Neuron (in vitro differentiated cells): ENCODE measurements around the gene CAMSAP2.
"Not testable (repeated sequence)": the region's sequence is repeated elsewhere in the genome, so short reads cannot be mapped to it uniquely, and the experiment has no call there.

ENCODE experiments used
- H2AFZ ChIP-seq: one replicate; pipeline ENCODE4 v1.6.1; 2013; ENCODE audit warnings: low read depth, mild to moderate bottlenecking, inconsistent platforms, low read length, moderate library complexity
- H3K27me3 ChIP-seq: one replicate; pipeline ENCODE4 v1.6.1; 2013; ENCODE audit warnings: low read length; ENCODE audit not compliant: insufficient read depth
- H3K36me3 ChIP-seq: one replicate; pipeline ENCODE4 v1.6.1; 2013; ENCODE audit warnings: low read length; ENCODE audit not compliant: insufficient read depth
- H3K4me1 ChIP-seq: one replicate; pipeline ENCODE4 v1.6.1; 2013; ENCODE audit warnings: low read length; ENCODE audit not compliant: insufficient read depth
- H3K4me3 ChIP-seq: 2 replicates; pipeline ENCODE4 v1.5.1; 2013; ENCODE audit warnings: mild to moderate bottlenecking, low read length, moderate library complexity
- H3K9me3 ChIP-seq: one replicate; pipeline ENCODE4 v1.6.1; 2013; ENCODE audit warnings: low read length

Gene CAMSAP2

DNA sequence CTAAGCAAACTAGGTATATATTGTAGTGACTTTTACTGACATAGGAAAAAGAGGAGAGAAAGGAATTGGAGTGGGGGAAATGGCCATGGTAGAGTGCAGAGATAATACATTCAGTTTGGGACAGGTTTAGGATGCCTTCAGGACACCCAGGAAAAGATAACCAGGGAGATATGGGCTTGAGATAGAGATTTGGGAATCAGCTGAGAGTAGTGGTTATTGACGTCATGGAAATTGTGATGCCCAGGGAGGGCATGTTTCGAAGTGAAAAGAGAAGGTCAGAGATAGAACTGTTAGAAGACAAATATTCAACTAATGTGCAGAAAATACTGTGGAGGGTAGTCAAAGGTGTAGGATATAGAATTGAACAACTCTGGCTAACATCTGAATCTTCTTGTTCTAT lies 40.6 kb downstream of the CAMSAP2 start:
- no peaks in the 10 kb centered on the region for H3K27me3 ChIP-seq
- H3K9me3 ChIP-seq: peaks cover 9% of the 10 kb centered on the region
- no peak overlapping the region for H3K4me3 ChIP-seq
- peaks cover 45% of the 10 kb centered on the region for H3K36me3 ChIP-seq
- H3K4me1 ChIP-seq: peaks cover 8% of the 10 kb centered on the region
- no peak overlapping the region for H2AFZ ChIP-seq

DNA sequence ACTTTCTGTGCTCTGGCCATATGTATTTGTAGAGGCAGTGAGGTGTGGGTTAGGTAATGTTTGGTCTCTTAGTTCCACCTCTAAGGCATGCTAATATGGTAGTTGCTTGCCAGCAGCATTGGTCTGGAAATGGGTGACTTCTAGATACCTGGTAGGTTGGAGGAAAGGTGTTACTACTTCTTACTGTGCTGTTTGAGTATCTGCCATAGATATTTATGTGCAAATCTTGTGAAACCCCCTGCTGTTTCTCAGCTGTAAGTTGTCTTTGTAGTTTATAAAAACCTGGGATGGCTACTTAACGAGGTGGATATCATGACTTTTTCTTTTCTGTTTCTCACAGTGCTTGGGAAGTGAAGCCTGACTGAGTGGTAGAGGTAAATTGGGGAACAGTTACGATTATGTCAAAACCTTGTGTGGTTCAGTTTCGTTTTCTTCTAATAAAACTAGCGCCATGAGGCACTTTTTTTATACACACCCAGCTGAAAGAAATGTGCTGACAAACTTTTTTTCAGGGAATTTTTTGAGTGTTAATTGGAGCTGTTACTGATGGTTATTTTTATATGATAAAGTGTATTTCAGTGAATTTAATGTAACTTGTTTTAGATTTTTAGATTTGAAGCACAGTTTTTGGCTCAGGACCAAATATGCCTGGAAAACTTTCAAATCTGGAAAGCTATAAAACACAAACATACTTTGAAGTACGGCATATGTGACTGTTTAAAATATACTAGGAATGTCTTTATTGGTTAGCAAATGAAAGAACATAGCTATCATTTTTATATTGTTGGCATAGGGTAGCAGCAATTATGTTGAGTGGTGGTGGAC lies 42.1 kb downstream of the CAMSAP2 start:
- H3K9me3 ChIP-seq: peaks cover 9% of the 10 kb centered on the region
- no peak overlapping the region for H2AFZ ChIP-seq
- no peak overlapping the region for H3K4me3 ChIP-seq
- peaks cover 8% of the 10 kb centered on the region for H3K4me1 ChIP-seq
- H3K36me3 ChIP-seq: peaks cover 42% of the 10 kb centered on the region
- H3K27me3 ChIP-seq: no peaks in the 10 kb centered on the region

DNA sequence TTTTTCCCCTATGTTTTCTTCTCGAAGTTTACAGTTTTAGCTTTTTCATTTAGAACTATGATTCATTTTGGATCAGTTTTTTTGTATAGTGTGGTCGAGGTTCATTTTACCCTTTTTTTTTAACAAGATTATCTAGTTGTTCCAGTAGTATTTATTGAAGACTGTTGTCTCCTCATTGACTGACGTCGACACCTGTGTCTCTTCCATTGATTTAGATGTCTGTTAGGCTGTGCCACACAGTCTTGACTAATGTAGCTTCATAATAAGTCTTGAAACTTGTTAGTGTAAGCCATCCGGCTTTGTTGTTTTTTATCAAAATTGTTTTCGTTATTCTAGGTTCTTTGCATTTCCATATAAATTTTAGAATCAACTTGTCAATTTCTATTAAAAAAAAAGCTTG lies 45.2 kb downstream of the CAMSAP2 start:
- H3K36me3 ChIP-seq: peaks cover 41% of the 10 kb centered on the region
- H3K4me1 ChIP-seq: no peaks in the 10 kb centered on the region
- H2AFZ ChIP-seq: no peak overlapping the region
- no peak overlapping the region for H3K4me3 ChIP-seq
- H3K9me3 ChIP-seq: peaks cover 13% of the 10 kb centered on the region
- no peaks in the 10 kb centered on the region for H3K27me3 ChIP-seq

DNA sequence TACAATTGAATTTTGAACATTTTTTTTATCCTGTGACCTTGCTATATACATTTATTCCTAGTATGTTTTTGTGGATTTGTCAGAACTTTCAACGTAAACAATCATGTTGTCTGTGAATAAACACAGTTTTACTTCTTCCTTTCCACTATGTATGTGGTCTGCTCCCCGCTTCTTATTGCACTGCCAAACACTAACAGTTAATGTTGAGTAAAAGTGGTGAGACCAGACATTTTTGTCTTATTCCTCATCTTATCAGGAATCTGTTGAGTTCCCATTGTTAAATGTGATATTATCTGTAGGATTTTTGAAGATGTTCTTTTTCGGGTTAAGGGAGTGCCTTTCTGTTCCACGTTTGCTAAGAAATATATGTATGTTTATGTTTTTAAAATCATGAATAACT lies 45.9 kb downstream of the CAMSAP2 start:
- Histone ChIP-seq H3K27me3 (no peaks in the 10 kb centered on the region), H3K36me3 (peaks cover 37% of the 10 kb centered on the region), H2AFZ (no peak overlapping the region), H3K4me3 (no peak overlapping the region), H3K4me1 (no peaks in the 10 kb centered on the region), H3K9me3 (peaks cover 13% of the 10 kb centered on the region)

DNA sequence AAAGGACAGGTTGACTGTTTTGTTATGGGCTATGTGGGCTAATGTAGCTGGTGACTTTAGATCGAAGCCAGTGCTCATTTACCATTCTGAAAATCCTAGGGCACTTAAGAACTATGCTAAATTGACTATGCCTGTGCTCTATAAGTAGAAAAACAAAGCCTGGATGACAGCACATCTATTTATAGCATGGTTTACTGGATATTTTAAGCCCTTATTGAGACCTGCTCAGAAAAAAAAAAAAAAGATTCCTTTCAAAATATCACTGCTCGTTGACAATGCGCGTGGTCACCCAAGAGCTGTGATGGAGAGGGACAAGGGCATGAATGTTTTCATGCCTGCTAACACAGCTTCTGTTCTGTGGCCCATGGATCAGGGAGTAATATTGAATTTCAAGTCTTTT lies 48.1 kb downstream of the CAMSAP2 start:
- Histone ChIP-seq H3K36me3 (peaks cover 22% of the 10 kb centered on the region), H3K27me3 (no peaks in the 10 kb centered on the region), H3K4me3 (no peak overlapping the region), H3K9me3 (peaks cover 13% of the 10 kb centered on the region), H2AFZ (no peak overlapping the region), H3K4me1 (no peaks in the 10 kb centered on the region)

DNA sequence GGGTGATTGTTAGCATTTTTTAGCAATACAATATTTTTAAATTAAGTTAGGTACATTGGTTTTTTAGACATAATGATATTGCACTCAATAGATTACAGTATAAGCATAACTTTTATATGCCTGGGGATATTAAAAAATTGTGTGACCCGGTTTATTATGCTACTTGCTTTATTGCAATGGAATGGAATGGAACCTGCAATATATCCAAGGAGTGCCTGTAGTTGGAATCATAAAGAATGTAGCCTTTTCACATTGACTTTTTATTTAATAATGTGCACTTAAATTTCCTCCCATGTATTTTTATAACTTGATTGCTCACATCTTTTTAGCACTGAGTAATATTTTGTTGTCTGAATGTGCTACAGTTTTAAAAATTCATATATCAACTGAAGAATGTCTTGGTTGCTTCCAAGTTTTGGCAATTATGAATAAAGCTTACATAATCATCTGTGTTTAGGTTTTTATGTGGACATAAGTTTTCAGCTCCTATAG lies 49.2 kb downstream of the CAMSAP2 start:
- H3K27me3 ChIP-seq: no peaks in the 10 kb centered on the region
- no peak overlapping the region for H3K4me3 ChIP-seq
- peaks cover 11% of the 10 kb centered on the region for H3K9me3 ChIP-seq
- no peak overlapping the region for H2AFZ ChIP-seq
- no peaks in the 10 kb centered on the region for H3K4me1 ChIP-seq
- H3K36me3 ChIP-seq: peaks cover 11% of the 10 kb centered on the region

DNA sequence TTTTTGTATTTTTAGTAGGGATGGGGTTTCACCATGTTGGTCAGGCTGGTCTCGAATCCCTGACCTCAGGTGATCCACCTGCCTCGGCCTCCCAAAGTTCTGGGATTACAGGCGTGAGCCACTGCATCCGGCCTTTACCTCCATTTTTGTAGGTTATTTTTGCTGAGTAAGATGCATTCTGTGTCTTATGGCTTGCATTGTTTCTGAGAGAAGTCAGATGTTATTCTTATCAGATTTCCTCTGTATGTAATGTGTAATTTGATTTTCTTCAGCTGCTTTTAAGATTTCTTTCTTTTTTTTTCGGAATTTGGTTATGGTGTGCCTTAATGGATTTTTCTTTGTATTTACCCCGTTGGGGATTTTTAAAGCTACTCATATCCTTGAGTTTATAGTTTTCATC lies 52.3 kb downstream of the CAMSAP2 start:
- not testable (repeated sequence) for H3K4me3 ChIP-seq, H3K36me3 ChIP-seq, H3K9me3 ChIP-seq, H2AFZ ChIP-seq, H3K27me3 ChIP-seq, H3K4me1 ChIP-seq

DNA sequence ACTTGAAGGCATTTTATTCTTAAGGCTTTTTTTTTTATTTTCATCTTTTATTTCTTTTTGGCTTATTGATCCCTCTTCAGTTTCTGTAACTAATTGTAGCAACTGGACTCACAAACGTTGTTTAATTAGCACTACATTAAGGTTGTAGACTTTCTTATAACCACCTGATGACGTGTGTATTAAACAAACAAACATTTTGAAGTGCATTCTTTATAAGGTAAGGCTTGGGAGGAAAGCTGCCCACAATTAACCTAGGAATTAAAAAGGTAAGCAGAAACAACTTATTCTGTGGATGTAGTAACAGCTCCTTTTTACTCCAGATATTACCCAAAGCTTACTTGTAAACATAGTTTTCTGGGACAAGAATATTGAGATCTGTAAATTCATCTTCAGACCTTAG lies 55.0 kb downstream of the CAMSAP2 start:
- H3K36me3 ChIP-seq: no peaks in the 10 kb centered on the region
- no peak overlapping the region for H3K4me3 ChIP-seq
- no peak overlapping the region for H2AFZ ChIP-seq
- peaks cover 4% of the 10 kb centered on the region for H3K9me3 ChIP-seq
- no peaks in the 10 kb centered on the region for H3K27me3 ChIP-seq
- H3K4me1 ChIP-seq: no peaks in the 10 kb centered on the region

DNA sequence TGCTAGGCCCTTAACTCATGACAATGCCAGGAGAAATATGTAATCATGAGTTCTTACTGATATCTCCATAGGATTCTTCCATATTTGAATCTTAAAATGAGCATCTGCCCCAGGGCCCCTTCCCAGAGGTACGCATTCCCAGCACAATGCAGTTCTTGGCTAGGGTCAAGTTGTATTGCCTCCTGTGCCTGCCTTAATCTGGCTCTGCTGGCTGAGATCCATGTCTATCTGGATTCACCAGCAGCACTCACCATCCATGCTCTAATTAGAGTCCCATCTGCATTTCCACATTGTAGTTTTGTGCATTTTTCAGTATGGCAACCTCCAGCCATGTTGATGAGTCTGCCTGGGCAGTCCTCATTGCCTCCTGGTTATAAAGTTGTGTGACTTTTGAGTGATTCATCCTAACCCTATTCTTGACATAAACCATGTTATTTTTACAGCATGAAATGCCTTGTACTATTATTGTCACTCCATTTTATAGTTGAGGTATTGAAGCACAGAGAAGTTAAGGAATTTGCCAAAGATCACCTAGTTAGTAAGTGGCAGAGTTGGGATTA lies 55.9 kb downstream of the CAMSAP2 start:
- no peaks in the 10 kb centered on the region for H3K27me3 ChIP-seq
- H2AFZ ChIP-seq: no peak overlapping the region
- peaks cover 4% of the 10 kb centered on the region for H3K9me3 ChIP-seq
- no peaks in the 10 kb centered on the region for H3K4me1 ChIP-seq
- no peaks in the 10 kb centered on the region for H3K36me3 ChIP-seq
- H3K4me3 ChIP-seq: no peak overlapping the region

DNA sequence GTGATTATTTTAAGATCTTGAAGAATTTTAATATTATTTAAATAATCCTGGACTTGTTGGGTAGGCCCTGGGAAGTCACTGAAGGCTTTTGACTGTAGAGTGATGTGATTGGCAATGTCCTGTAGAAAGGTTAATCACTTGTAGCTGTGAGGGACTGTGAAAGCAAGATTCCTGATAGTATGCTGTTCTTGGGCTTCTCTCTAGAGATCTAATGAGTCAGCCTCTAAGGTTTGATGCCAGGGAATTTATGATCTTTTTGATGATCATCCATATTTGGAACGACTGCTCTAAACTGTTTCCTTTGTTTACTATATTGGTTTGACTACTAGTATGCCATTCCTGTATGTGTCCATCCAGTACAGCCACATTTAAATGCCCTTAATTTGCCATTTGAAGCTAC lies 56.5 kb downstream of the CAMSAP2 start:
- Histone ChIP-seq H3K27me3 (no peaks in the 10 kb centered on the region), H3K36me3 (no peaks in the 10 kb centered on the region), H3K9me3 (peaks cover 4% of the 10 kb centered on the region), H2AFZ (no peak overlapping the region), H3K4me1 (no peaks in the 10 kb centered on the region), H3K4me3 (no peak overlapping the region)

DNA sequence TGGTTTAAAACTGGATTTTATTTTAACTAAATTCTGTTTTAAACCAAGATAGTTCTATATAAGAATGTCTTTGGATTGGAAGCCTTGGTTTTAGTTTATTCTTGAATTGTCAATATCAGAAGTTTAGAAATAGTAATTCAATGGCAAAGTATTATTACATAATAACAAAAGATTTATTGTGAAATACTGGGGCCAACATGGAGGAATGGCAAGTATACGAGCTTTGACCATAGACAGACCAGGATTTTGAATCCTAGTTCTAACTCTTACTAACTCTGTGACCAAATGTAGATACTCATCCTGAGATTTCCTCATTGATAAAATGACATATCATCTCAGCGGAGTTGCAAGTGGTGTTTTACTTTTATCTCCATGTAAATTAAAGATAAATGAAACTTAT lies 63.3 kb downstream of the CAMSAP2 start:
- Histone ChIP-seq H3K4me3 (no peak overlapping the region), H3K9me3 (no peaks in the 10 kb centered on the region), H2AFZ (no peak overlapping the region), H3K36me3 (no peaks in the 10 kb centered on the region), H3K27me3 (no peaks in the 10 kb centered on the region), H3K4me1 (no peaks in the 10 kb centered on the region)

DNA sequence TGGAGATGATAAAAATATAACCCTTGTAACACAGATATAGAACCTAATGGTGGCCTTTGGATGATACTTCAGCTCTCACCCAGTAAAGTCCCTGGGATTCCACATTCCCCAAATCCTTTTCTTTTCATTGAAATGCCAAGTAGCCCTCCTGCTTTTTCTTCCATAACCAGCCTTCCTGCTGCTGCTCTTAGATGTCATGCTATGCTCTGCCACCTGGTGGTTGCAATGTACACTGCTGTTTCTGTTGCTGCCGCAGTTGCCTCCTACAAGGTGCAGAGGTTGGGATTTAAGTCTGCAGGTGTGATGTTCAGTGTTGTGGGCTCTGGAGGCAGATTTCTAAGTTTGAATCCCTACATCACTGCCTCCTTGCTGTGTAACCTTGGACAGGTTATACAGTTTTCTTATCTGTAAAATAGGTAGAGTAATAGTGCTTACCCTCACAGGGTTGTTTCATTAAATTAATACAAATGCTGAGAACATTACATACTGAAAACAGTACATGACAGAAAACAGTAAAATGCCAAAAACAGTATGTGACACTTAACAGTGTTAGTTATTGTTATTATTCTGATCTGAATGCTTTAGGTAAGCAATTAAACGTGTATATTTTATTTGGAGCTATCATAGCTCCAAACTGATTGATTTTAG lies 64.3 kb downstream of the CAMSAP2 start:
- Histone ChIP-seq H3K9me3 (no peaks in the 10 kb centered on the region), H3K36me3 (peaks cover 7% of the 10 kb centered on the region), H3K4me3 (no peak overlapping the region), H3K27me3 (no peaks in the 10 kb centered on the region), H3K4me1 (no peaks in the 10 kb centered on the region), H2AFZ (no peak overlapping the region)

DNA sequence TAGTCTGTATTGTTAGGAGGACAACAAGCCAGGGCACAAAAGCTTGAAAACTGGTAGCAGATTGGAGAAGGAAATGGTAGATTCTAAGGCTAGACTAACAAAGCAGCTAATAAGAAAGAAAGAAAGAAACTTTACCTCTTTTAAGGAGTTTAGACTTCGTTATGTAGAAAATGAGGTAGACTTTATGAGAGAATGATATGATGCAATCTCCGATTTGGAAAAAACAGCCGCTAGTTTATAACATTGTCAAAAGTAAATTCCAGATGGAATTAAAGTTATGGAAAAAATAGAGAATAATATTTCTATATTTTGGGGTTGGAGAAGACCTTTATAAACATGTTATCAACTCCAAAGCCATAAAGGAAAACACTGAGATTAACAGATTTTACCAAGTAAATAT lies 67.0 kb downstream of the CAMSAP2 start:
- H2AFZ ChIP-seq: no peak overlapping the region
- no peaks in the 10 kb centered on the region for H3K9me3 ChIP-seq
- peaks cover 25% of the 10 kb centered on the region for H3K36me3 ChIP-seq
- no peaks in the 10 kb centered on the region for H3K27me3 ChIP-seq
- H3K4me3 ChIP-seq: no peak overlapping the region
- H3K4me1 ChIP-seq: no peaks in the 10 kb centered on the region
